Measurements from ENCODE around the gene PPP1R27.

Gene PPP1R27

DNA sequence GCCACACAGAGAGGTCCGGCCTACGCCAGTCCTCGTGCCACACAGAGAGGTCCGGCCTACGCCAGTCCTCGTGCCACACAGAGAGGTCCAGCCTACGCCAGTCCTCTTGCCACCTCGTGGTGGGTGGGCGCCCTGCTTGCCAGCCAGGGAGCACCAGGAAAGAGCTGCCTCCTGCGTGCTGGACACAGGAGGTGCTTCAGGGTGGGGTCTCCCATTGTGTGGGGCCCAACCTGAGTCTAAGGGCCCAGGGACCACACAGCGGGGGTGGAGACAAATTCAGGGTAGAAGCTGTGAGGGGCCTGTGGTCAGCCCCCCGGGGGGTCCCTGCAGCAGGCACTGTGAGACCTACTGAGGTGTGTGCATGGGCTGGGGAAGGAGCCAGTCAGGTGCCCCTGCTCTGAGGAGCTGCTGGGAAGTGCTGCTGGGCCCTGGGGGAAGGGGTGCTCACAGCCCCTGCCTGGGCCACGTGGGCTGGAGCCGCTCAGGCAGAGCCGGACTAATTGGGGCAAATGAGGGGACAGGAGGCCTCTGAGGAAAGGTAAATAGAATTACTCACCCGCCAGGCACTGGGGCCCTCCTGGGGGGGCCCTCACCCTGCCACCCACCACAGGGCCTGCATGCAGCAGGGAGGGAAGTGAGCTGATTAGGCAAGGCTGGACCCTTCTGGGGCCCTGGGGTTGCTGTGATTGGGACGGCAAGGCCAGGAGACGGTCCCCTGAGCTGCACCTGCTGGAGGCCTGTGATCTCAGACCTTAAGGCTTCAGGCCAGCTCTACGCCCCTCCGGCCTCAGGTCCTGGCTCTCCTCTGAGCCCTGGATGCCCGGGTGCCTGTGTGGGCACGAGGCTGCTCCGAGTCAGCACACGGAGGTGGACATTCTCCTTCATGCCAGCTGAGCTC, 19.9 kb downstream of the PPP1R27 start:
- Mint-ChIP-seq H3K36me3 (ENCODE audit: low read depth) (no peaks in the 10 kb centered on the region), H3K4me3 (no peak overlapping the region), H3K27ac (no peak overlapping the region), H3K27me3 (ENCODE audit: low read depth, poor library complexity) (peaks cover 10% of the 10 kb centered on the region), H3K9me3 (no peaks in the 10 kb centered on the region), H3K4me1 (peaks cover 7% of the 10 kb centered on the region)
- DNase-seq: no peak
- TF ChIP-seq CTCF (IDR thresholded peaks at IDR 0.05): no peak

GRCh38 chr17:81813861-81814683, 20.8 kb downstream of the PPP1R27 start:
- no peaks in the 10 kb centered on the region for H3K36me3 Mint-ChIP-seq (ENCODE audit: low read depth)
- H3K9me3 Mint-ChIP-seq: no peaks in the 10 kb centered on the region
- no peak overlapping the region for H3K27ac Mint-ChIP-seq
- DNase-seq: no peak
- peaks cover 14% of the 10 kb centered on the region for H3K4me1 Mint-ChIP-seq
- no peak for TF ChIP-seq CTCF (IDR thresholded peaks at IDR 0.05)
- H3K27me3 Mint-ChIP-seq (ENCODE audit: low read depth, poor library complexity): peaks cover 15% of the 10 kb centered on the region
- no peak overlapping the region for H3K4me3 Mint-ChIP-seq

- H3K27ac Mint-ChIP-seq: no peak overlapping the region
- no peak for TF ChIP-seq CTCF (IDR thresholded peaks at IDR 0.05)
- no peaks in the 10 kb centered on the region for H3K36me3 Mint-ChIP-seq (ENCODE audit: low read depth)
- peaks cover 17% of the 10 kb centered on the region for H3K4me1 Mint-ChIP-seq
- peaks cover 22% of the 10 kb centered on the region for H3K27me3 Mint-ChIP-seq (ENCODE audit: low read depth, poor library complexity)
- DNase-seq: no peak
- H3K4me3 Mint-ChIP-seq: no peak overlapping the region
- no peaks in the 10 kb centered on the region for H3K9me3 Mint-ChIP-seq
These were observed 21.5 kb downstream of the PPP1R27 start for GRCh38 chr17:81813371-81813684.

- Mint-ChIP-seq H3K27ac (no peak overlapping the region), H3K4me3 (no peak overlapping the region), H3K36me3 (ENCODE audit: low read depth) (no peaks in the 10 kb centered on the region), H3K9me3 (no peaks in the 10 kb centered on the region), H3K4me1 (peaks cover 14% of the 10 kb centered on the region), H3K27me3 (ENCODE audit: low read depth, poor library complexity) (peaks cover 25% of the 10 kb centered on the region)
- no peak for TF ChIP-seq CTCF (IDR thresholded peaks at IDR 0.05)
- DNase-seq: no peak
These were observed 22.1 kb downstream of the PPP1R27 start for GRCh38 chr17:81812571-81813370.

DNA sequence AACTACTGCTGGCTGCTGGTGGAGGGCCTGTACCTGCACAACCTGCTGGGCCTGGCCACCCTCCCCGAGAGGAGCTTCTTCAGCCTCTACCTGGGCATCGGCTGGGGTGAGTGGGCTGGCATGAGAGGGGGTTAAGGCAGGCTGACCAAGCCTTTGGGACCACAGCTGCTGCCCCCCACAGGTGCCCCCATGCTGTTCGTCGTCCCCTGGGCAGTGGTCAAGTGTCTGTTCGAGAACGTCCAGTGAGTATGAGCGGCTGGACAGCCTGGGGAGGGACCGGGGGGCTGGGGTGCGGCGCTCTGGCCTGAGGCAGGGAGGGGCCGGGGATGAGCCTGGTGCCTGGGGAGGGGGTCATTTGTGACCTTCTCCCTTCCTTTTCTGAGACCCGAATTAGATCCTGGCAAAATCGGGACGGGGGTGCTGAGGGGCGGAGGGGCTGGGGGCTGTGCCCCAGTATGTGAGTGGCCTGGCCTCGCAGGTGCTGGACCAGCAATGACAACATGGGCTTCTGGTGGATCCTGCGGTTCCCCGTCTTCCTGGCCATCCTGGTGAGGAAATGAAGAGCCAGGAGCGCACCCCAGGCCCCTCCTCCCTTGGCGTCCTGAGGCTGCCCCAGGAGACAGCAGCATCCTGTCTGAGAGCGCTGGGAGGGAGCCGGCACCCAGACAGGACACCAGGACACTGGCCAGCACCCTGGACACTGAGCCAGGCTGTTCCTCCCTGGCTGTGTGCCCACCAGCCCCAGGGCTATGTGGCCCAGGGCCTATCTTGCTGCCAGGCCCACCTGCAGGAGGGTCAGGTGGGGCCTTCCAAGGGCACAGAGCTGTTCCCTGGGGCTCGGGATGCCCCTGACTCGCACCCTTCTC, 22.9 kb downstream of the PPP1R27 start:
- no peak for TF ChIP-seq CTCF (IDR thresholded peaks at IDR 0.05)
- Mint-ChIP-seq H3K27me3 (ENCODE audit: low read depth, poor library complexity) (peaks cover 32% of the 10 kb centered on the region), H3K27ac (no peak overlapping the region), H3K36me3 (ENCODE audit: low read depth) (no peaks in the 10 kb centered on the region), H3K9me3 (no peaks in the 10 kb centered on the region), H3K4me3 (no peak overlapping the region), H3K4me1 (peaks cover 10% of the 10 kb centered on the region)
- no peak for DNase-seq
